ENCODE measurements around the gene CFAP20DC.

The CFAP20DC gene

DNA sequence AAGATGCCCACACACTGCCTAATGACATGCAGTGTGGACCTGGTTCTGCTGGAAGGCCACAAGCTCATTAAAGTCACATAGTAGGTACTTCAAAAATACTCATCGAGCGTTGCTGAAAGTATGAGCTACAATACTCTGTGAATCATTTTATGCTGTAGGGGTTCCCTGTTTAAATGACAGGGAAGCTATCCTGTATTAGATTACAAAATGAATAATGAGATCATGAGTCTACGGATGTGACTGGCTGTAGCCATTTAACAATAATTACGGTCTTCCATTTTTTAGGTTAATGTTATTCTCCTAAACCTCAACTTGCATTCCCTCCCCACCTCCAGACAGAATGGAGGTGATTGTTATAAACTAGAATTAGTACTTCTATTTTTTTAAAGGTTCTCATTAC is 255.1 kb downstream of the CFAP20DC start:
- DNase-seq, result no peak

DNA sequence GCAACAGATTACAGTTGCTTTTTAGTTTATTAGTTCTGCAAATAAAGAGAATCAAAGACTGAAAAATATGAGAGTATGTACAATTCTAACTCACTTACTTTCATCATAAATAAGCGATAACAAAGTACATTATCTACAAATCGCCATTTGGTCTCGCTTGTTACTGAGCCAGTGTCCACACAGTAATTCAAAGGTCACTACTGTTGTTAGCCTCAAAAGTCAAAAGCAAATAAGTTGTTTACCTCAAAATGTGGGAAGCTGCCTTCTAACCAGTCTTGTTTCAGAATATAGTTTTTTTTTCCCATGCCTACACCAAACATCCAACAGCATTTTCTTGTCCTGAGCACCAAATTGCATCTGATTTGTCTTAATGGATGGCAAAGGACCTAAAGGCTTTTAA is 255.9 kb downstream of the CFAP20DC start:
- no peak for DNase-seq

DNA sequence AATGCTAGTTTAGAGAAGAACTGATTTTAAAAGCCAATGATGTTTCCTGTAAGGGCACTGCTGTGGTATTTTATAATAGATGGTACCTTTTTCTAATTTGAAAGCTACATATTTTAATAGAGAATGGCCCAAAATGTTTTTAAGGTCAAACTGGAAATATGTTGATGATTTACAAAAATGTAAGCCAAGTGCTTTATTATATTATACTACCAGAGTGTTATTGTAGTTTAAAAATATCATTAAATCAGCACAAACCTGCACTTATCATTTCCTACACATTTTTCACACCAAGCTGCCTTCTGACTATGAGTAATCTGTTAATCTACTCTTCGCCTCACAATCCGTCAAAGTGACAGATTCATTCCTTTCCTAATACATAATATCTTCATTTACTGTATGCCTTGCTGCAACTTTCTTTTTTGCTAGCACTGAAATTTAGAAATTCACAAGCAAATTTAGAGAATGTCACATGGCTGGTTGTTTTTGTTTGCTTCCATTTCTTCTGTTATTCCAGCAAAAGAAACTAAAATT is 256.8 kb downstream of the CFAP20DC start:
- DNase-seq, result no peak

DNA sequence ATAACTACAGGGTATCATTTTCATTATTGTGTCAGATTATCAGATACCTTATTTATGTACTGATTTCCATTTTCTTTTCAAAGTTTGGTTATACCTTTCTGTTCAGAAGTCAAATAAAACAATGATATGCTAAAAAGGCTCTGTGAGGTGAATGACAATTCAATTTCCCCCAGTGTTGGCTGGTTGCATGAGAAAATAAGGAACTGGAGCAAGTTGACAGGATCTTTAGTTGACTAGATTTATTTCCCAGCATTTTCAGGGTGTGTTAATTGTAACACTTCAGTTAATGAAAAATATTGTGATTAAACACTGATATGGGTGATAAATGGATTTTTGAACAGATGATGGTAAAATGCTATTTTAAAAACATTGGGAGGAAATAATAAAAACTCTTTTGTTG is 260.4 kb downstream of the CFAP20DC start:
- no peak for DNase-seq

DNA sequence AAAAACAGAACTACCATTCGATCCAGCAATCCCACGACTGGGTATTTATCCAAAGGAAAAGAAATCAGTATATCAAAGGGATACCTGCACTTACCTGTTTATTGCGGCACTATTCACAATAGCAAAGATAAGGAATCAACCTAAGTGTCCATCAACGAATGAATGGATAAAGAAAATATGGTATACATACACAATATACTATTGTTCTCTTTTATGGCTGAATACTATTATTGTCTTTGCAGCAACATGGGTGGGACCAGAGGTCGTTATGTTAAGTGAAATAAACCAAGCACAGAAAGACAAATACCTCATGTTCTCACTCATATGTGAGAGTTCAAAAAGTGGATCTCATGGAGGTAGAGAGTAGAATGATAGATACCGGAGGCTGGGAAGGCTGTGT is 264.9 kb downstream of the CFAP20DC start:
- DNase-seq, result no peak

DNA sequence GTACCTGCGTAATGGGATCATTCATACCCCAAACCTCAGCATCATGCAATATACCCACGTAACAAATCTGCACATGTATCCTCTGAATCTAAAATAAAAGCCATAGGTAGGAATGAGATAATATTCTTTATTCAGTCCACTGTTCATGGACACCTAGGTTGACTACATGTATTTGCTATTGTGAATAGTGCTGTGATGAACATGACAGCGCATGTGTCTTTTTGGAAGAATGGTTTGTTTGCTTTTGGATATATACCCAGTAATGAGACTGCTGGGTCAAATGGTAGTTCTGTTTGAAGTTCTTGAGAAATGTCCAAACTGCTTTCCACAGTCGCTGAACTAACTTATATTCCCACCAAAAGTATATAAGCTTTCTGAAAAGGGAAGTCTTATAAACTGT is 265.4 kb downstream of the CFAP20DC start:
- DNase-seq, result no peak

DNA sequence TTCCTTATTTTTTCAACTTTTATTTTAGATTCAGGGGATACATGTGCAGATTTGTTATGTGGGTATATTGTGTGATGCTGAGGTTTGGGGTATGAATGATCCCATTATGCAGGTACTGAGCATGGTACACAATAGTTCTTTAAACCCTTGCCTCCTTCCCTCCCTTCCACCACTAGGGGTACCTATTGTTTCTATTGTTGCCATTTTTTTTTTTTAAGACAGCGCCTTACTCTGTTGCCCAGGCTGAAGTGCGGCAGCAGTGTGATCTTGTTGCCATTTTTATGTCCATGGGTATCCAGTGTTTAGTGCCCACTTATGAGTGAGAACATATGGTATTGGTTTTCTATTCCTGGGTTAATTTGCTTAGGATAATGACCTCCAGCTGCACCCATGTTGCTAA is 266.0 kb downstream of the CFAP20DC start:
- DNase-seq, result no peak

DNA sequence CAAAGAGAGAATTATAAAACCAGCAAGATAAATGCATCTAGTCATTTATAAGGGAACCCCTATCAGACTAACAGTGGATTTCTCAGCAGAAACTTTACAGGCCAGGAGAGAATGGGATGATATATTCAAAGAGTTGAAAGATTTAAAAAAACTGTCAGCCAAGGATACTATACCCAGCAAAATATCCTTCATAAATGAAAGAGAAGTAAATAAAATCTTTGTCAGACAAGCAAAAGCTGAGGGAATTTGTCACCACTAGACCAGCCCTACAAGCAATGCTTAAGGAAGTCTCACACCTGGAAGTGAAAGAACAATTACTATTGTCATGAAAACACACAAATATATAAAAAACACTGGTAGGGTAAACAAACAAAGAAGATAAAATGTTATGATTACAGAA is 269.9 kb downstream of the CFAP20DC start:
- no peak for DNase-seq

DNA sequence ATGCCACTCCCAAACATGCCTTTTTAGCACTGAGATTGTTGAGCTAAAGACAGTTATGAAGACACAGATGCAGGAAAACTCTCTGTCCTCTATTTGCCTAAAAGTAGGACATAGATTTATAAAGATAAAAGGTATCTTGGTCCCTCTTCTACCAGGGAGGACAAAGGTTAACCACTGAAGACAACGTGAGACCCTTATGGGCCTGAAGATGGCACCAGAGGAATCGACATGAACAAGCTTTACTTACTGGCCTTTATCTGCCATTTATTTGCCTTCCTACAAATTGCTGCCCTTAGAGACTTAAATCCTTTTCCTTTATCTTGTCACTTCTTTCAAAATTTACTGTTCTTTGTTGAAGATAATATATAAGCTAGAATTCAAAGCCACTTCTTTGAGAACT is 273.6 kb downstream of the CFAP20DC start:
- DNase-seq, result no peak

DNA sequence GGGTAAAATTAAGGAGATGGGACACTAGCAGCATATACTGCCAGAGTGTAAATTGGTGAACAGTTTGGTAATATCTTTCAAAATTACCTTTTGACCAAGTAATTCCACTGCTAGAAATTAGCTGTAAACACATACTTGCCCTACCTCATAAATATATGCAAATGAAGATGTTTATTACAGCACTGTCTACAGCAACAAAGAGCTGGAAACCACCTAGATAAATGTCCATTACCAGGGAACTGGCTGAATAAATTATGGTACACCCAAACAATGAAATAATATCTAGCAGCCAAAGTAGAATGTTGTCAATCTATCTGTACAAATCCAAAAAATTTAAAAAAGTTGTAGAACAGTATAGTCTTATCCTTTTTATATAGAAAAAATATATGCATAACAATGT is 277.4 kb downstream of the CFAP20DC start:
- no peak for DNase-seq

DNA sequence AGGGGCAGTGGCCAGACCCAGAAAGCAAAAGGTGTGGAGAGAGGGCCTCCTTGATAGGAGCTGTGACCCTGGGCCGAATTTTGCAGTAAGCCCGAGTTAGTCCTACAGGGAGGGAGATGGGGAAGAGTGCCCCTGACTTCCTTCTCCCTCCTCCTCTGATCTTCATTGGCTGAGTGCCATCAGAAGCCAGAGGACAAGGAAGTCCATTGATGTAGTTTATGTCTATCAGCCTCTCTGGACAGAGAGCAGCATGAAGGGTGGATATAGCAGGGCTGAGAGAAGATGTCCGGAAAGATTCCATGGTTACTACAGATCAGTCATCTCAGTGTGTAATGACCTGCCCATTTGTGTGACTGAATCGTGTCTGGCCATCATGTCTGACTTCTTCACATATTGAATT is 280.8 kb downstream of the CFAP20DC start:
- no peak for DNase-seq

DNA sequence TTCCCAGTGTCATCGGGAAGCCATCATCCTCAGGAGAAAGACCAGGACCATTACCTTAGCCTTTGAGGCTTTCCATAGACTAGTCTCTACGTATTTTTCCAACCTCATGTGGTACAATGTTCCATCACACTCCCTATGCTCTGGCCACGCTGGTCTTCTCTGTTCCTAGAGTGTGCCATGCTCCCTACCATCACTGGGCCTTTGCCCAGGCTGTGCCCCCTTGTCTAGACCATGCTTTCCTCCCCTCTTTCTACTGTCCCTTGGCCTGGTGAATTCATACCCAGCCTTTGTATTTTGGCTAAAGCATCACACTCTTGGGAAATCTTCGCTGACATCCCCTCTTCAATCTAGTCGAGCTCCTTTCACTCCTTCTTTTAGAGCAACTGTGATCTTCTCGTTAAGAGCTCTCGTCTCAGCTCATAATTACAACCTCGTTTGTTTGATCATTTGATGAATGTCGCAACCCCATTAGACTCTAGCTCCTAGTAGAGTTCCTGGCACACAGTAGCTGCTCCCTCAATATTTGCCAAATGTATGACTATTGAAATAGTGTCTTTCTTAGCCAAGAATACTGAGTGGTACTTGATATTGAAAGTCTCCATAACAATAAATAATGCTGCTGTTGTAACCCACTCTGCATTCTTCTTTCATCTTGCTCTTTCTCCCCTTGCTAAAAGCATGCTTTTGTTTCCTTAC is 283.1 kb downstream of the CFAP20DC start:
- no peak for DNase-seq

DNA sequence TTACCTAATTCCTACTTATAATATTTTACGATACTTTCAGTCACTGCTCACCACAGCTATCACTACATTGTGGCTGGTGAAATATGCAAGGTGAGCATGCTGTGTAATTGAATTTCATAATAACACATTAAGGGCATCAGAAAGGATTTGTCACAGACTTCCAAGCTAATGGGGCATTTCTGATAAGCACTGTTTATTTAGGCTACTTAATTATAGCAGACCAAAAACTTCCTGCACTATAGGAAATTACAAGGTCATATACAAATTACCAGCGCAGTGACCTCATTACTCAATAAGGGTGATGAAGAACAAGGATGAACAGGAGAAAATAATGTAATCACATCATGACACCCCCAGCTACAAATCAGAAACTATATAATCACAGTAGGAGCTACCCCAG is 294.7 kb downstream of the CFAP20DC start:
- no peak for DNase-seq

DNA sequence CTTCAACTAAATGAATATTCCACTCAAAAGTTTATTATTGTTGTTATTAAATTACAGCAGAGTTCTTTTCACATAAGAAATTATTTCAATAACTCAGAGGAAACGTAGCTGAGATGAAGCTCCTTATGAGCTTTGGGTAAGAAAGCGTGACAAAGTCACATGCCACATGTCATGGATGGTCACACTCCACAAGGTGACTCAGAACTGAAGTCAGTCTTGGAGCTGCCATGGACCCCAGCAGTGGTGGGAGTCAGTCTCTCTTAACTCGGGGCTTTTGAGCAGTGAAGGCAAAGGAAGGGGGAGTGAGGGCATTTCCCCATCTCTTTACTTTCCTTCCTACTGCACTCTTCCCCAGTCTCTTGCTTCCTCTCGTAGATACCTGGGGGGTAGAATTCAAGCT is 295.8 kb downstream of the CFAP20DC start:
- DNase-seq, result no peak

DNA sequence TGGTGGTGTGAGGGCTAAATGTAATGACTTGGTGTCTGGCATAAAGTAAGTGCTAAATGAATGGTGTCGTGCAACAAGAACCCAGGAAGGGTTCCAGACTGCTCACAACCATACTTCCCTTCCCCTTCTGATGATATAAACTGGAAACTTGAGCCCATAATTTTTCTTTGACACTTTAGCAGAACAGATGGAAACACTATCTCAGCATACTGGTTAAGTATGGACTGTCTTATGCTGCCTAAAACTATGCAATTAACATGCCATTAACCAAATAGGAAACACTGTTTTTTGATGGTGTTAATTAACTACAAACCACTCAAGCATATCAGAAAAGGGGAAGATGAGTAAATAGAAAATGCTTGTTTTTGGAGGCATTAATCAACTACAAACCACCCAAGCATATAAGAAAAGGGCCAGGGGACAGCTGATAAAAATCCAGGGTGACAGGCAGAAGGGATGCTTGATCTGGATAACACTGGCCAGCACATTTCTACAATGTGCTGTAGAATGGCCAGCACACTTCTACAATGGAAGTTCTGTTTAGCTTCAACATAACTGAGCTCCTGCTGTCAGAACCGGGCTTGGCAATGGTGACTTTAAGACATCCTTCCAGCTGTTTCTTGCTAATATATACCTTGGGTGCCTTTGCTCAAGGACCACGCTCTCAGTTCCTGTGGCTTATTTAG is 297.8 kb downstream of the CFAP20DC start:
- DNase-seq, result no peak

DNA sequence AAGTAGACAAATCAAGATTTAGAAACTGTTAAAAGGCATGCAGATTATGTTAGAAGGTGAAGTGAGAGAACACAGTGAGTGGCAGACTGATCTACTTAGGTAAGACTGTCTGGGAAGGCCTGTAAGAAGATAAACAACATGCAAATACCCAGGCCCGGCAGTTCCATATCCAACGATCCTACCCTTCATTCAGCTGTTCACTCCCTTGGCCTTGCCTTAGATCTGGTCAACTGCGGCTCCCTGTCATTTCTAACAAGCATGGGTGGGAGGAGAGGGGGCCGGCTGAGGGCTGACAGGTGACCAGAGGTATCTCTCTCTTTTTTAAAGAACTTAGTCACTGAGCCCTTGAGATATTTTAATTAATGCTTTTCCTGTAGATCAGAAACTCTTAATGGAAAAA is 298.6 kb downstream of the CFAP20DC start:
- no peak for DNase-seq

DNA sequence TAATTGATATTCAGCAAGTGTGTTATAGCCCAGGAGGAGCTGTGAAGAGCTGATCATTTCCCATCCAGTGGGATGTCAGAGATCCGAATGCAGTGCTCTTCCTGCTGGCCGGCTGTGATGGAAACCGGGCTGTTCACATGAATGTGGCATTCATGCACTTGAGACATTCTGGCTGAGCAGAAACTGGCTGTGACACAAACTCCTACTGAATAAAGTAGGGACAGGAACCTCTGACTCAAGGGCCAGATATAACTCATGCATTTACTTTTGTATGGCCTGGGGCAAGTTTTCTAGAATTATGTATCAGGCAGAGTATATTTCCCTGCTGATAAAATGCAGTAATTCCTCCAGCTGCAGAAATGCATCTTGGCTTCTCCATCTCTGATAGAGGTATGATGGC is 299.9 kb downstream of the CFAP20DC start:
- DNase-seq, result no peak

DNA sequence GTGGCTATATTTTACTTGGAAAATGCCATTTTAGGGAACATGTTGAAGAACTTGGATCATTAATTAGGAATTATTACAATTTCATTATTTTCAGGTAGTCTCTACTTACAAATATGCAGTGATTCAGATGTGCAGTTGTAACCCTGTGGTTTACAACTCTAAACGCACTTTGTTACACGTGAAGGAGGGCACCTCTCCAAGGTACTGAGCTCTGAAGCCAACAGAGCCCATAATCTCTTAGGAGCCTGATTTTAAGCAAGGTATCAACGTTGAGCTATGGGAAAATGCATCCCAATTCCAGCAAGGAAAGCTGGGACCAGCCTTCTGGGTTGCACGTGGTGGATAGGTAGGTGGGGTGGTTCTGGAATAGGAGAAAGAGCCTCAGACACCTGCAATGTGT is 301.8 kb downstream of the CFAP20DC start:
- DNase-seq, result no peak

DNA sequence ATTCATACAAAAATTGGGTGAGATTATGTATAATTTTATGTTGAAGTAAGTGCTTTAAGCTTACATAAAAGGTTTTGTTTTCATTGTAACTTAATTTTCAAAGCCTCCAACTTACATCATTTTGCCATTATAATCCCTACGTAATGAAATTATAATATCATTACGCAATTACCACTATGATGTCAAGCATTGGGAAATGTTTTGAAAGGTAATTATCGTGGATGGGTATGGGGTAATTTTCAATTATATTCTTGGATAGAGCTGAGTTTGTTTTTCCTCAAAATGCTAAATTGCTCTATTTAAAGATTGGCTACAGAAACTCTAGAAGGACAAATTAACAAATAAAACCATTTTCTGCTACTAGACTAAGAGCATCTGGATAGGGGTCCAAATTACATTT is 303.1 kb downstream of the CFAP20DC start:
- DNase-seq, result no peak

DNA sequence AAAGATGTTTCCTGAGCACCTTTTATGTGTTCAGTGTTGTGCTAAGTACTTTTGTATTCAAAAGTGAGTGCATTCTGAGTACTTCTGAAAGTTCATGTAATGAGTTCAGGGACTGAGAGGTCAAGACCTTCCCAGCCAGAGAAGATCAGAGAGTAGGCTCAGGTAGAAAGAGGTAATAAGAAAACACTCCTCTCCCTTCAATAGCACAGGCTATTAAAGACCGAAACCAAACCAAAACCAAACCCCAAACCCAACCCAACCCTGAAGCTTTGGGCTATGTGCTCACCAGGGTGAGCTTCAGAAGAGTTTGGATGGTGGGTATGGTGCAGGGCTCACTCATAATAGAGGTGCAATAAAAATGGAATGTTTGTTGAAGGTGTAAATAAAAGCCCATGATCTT is 306.5 kb downstream of the CFAP20DC start:
- DNase-seq, result no peak

DNA sequence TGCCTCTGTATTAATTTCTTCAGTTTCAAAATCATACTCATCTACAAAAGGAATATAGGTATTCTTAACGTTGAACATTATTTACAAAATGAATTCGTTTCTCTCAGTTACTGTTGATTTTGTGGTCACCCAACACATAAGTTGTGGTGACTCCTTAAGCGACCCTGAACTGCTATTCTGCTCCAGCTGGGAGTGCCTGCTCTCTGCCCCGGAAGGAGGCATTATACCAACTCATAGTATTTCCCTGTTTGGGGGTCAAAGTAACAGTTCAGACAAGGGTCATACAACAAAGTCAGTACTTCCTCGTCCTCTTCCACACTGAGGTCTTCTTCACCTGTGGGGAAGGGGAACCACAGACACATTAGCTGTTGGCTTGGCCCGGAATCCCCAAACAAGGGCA is 307.6 kb downstream of the CFAP20DC start:
- DNase-seq, result no peak

DNA sequence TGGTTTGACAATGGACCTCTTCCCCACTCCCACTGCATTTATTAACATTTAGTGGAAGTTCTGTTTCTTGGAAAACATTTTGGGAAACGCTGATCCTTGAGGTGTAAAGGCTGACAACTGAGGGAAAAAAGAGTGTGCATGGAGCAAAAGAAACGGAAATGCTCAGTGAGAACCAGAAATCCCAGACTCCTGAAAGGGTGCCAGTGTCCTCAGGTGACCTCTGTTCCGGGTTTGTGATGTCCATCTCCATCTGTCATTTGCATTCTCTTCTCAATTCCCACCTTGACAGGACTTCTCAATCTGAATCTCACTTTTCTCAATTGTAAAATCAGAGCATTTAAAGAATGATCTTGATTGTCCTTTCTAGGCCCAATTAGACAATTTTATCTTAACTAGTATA is 312.2 kb downstream of the CFAP20DC start:
- DNase-seq, result no peak

DNA sequence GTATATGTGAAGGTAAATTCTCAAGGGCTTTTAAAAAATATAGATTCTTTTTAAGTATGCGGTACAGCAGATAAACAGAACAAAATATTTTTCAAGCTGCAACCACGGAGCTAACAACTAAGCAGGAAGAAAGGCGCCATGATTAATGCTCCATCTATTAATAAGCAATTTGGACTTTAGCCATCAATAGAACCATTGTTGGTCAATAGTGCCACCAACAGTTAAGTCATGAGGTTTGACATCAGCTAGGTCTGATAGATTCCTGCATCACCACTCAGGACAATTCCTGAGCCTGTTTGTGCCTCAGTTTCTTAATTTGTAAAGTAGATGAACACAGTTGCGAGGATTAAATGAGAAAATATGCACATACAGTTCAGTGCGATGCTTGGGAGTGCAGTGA is 318.2 kb downstream of the CFAP20DC start:
- DNase-seq, result no peak

DNA sequence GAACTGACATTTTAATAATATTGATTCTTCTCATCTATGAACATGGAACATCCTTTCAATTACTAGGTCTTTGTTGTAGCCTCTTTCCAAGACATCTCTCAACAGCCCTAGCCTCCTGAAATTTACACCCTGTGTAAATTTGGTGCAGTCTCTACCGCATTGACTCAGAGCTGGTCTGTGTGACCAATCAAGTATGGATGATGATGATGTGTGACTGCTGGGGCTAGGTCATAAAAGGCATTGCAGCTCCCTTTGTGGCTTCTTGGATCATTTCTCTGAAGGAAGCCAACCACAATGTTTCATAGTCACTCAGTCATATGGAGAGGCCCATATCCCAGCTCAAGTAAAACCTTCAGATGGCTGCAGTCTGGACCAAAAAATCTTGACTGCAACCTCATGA is 321.1 kb downstream of the CFAP20DC start:
- no peak for DNase-seq

DNA sequence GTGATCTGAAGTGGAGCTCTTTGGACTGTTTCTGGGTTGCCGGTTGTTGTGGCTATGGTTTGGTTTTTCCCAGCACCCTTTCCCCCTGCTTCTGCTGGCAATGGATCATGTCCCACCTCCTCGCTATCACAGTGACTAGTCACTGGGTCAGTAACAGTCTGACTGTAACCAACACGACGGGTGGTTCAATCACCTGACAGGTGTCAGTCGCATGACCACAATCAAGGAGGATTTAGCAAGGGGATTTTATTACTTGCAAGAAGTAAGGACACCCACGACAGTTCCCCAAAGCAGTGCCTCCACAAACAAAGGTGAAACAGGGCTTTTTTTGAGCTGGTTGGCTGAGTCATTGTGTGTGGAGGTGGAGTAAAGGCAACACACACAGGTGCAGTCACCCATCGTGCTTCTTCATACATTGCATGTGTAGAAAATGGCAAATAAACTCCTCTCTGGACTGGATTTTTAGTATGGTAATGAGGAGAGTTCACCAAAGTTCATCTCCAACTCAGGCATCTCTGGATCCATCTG is 324.4 kb downstream of the CFAP20DC start:
- no peak for DNase-seq
